Measurements from ENCODE around the gene CLCN2. TPM values are rescaled to one million over a fixed set of nuclear protein-coding genes. Genes with fewer than 3 reads are reported as not detected.

The CLCN2 gene
- total and polyA plus RNA-seq, 2 of the 4 experiments (the other 2 are of a cell fraction) = 2.9 to 5.8 TPM

DNA sequence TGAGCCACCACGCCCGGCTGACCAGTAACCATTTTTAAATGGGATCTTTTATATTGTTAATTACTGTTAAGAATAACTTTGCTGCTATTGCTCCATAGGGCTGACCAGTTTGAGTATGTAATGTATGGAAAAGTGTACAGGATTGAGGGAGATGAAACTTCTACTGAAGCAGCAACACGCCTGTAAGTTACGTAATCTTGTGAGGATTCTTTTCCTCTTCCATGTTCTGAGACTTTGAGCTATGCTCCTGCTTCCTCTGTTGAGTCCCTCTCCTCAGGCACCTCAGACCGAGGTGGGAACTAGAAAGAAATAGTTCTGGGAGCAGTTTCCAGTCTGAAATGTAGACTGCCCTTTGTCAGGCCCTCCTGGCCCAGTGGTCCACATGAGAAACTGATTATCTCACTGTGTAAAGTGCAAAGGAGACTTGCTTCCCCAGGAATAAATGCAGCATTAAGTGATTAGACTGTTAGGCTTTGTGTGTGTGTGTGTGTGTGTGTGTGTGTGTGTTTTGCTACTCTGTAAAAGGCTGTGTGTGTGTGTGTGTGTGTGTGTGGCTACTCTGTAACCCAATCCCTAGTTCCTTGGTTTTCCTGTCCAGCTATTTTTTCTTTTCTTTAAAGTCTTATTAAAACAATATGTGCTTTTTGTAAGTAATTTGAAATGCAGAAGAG lies 5.3 kb upstream of the CLCN2 start:
- BruUV-seq (replicated peaks) = no TSS peak
- POLR2A ChIA-PET (ENCODE audit: unreplicated experiment) = no interaction called here

More for the DNA sequence above, 5.3 kb upstream of the CLCN2 start:
- H3K14ac ChIP-seq (replicated peaks; ENCODE audit: low read depth, low read length) = no peak overlapping the region
- DNase-seq (peak; percentile 71), ATAC-seq (ENCODE audit: low read depth) (no peak)
- no peak overlapping the region for H3K4ac ChIP-seq (ENCODE audit: low read depth, low read length)
- no peak overlapping the region for H3K56ac ChIP-seq (ENCODE audit: extremely low read depth, insufficient read depth, low read length)
- no peaks in the 10 kb centered on the region for H3K27me3 ChIP-seq (ENCODE audit: control insufficient read depth, insufficient read depth, low read length)
- H2BK15ac ChIP-seq (ENCODE audit: low read depth, low read length) = no peak overlapping the region
- dilution Hi-C loops (cut with HindIII; ENCODE audit: low sequenced_read_pairs, unreplicated experiment) = loop anchor here (25.0 kb wide), 1 partner anchor 171 kb away; no protein-coding TSS in a partner anchor
- H3K9me1 ChIP-seq (ENCODE audit: insufficient read depth, low read length) = no peaks in the 10 kb centered on the region
- no peak overlapping the region for H4K8ac ChIP-seq (ENCODE audit: low read depth in 2 of 2, low read length in 2 of 2)
- in situ Hi-C loops (cut with MboI; ENCODE audit: low sequenced_read_pairs) = no loop called here
- peaks cover 2 to 37% of the 10 kb centered on the region in 2 experiments for H3K79me1 ChIP-seq (ENCODE audit: low read depth in 1 of 2, low read length in 2 of 2)
- H3K4me2 ChIP-seq (ENCODE audit: low read depth, low read length) = no peak overlapping the region
- CTCF ChIA-PET = no interaction called here
- peaks cover 15% of the 10 kb centered on the region; the same call in 1 of the 2 replicates for H4K20me1 ChIP-seq (ENCODE audit: insufficient read depth, low read length)
- no peak overlapping the region for H3K4me3 ChIP-seq (ENCODE audit: insufficient read depth, low read depth, low read length)
- no peak overlapping the region for H2AK9ac ChIP-seq (replicated peaks; ENCODE audit: low read depth, low read length, poor library complexity)
- WGBS, 2 experiments (ENCODE audit: extremely low coverage in 2 of 2, insufficient read length in 1 of 2) = no CpG with 5 or more reads among the region's 5 CpGs
- intact Hi-C loops (cut with micrococcal nuclease) = no loop called here
- no peak overlapping the region for H2BK120ac ChIP-seq (ENCODE audit: low read depth, low read length)
- H3K9me3 ChIP-seq (ENCODE audit: control insufficient read depth, insufficient read depth, low read length) = no peaks in the 10 kb centered on the region
- no peak overlapping the region for H4K5ac ChIP-seq (ENCODE audit: low read depth, low read length)
- no peak overlapping the region for H2BK5ac ChIP-seq (ENCODE audit: low read depth, low read length, poor library complexity, severe bottlenecking)
- no peak overlapping the region for H3K27ac ChIP-seq (ENCODE audit: insufficient read depth, low read length)
- H4K91ac ChIP-seq (ENCODE audit: insufficient read depth, low read depth, low read length) = no peak overlapping the region
- TF ChIP-seq RAD21 (IDR thresholded peaks at IDR 0.05; ENCODE audit: low read length) (no peak), CEBPB (IDR thresholded peaks at IDR 0.05; ENCODE audit: low read depth, low read length) (peak; percentile 69)
- H3K9ac ChIP-seq (ENCODE audit: low read depth, low read length) = no peak overlapping the region
- no peak overlapping the region; the same call in 1 of the 2 replicates for H3K23ac ChIP-seq (ENCODE audit: low read depth, low read length)
- H3K4me1 ChIP-seq (ENCODE audit: control insufficient read depth, insufficient read depth, low read length) = peaks cover 6% of the 10 kb centered on the region; the same call in 1 of the 2 replicates
- no peak overlapping the region for H3K18ac ChIP-seq (ENCODE audit: low read depth, low read length)
- no peak overlapping the region for H2AK5ac ChIP-seq (ENCODE audit: low read depth, low read length)
- peak overlapping the region; percentile 8 for H2AFZ ChIP-seq (replicated peaks; ENCODE audit: low read length, poor library complexity)
- peaks cover 17% of the 10 kb centered on the region for H3K36me3 ChIP-seq (ENCODE audit: control insufficient read depth, insufficient read depth, low read length)
- H2BK20ac ChIP-seq (ENCODE audit: low read depth, low read length) = no peak overlapping the region

All from IMR-90 (cell line).